ENCODE data around the gene ZNF513. TPM values are rescaled to one million over a fixed set of nuclear protein-coding genes. Genes with fewer than 3 reads are reported as not detected.

ZNF513 gene
- polyA plus RNA-seq = 8.8 to 14.3 TPM (median 8.9 TPM) in 3 replicates
- 4.3 TPM for polyA plus RNA-seq (2011; ENCODE audit: low read depth)
- 3.5 and 8.7 TPM in 2 replicates for polyA plus RNA-seq (2011; cell fraction: cytosol; rRNA removed)
- polyA plus RNA-seq (2011; cell fraction: nucleus; rRNA removed) = 24.3 and 30.8 TPM in 2 replicates
- 8.9 and 9.5 TPM in 2 replicates for polyA plus RNA-seq (2012; ENCODE audit: low replicate concordance)
- polyA minus RNA-seq = 3.8 to 11.4 TPM (median 4.2 TPM) in 3 replicates
- polyA minus RNA-seq (2011; cell fraction: cytosol; rRNA and poly(A)+ RNA removed) = 12.9 TPM
- polyA minus RNA-seq (2011; cell fraction: nucleus; rRNA and poly(A)+ RNA removed) = 5.7 and 6.2 TPM in 2 replicates

- H3K9ac ChIP-seq (ENCODE audit: control insufficient read depth, extremely low read depth, insufficient read depth, low read length) = peak within 1 kb of the TSS; percentile 91
- dilution Hi-C loops (cut with MboI; ENCODE audit: extremely low pct_ligation_motif_present, low sequenced_read_pairs) = no loop called here
- peaks cover 29% of the 10 kb centered on the region for H3K79me2 ChIP-seq (ENCODE audit: control insufficient read depth, insufficient read depth, low read length)
- peak within 1 kb of the TSS; percentile 75 to 94 (median 94) for H3K4me3 ChIP-seq (ENCODE audit: control insufficient read depth in 2 of 3, extremely low read depth in 1 of 3, insufficient read depth in 2 of 3, low read depth in 1 of 3, low read length in 3 of 3)
- no peaks in the 10 kb centered on the region for H3K9me1 ChIP-seq (ENCODE audit: control insufficient read depth, extremely low read depth, insufficient read depth, low read length)
- FAIRE-seq (peak; percentile 59), DNase-seq (ENCODE audit: low read depth, low spot score) (peak; percentile 74)
- H3K9me3 ChIP-seq (ENCODE audit: control insufficient read depth, low read depth, low read length) = no peaks in the 10 kb centered on the region
- peaks cover 22% of the 10 kb centered on the region for H3K4me1 ChIP-seq (ENCODE audit: control insufficient read depth, extremely low read depth, insufficient read depth, low read length)
- H3K27ac ChIP-seq (ENCODE audit: control insufficient read depth, insufficient read depth, low read length) = peak within 1 kb of the TSS; percentile 86
- no peaks in the 10 kb centered on the region for H3K27me3 ChIP-seq (ENCODE audit: control insufficient read depth, extremely low read depth, insufficient read depth, low read length)
- H4K20me1 ChIP-seq (ENCODE audit: control insufficient read depth, extremely low read depth, insufficient read depth, low read length) = peaks cover 3% of the 10 kb centered on the region
- no peak for TF ChIP-seq CTCF (optimal IDR thresholded peaks at IDR 0.05 in 1 of 3, IDR thresholded peaks at IDR 0.05 in 1 of 3, conservative IDR thresholded peaks at IDR 0.05 in 1 of 3; ENCODE audit: extremely low read depth in 1 of 3, insufficient read depth in 2 of 3, low read length in 3 of 3)
- TF ChIP-seq EZH2 (IDR thresholded peaks at IDR 0.05; ENCODE audit: low read length) = no peak
- peak within 1 kb of the TSS; percentile 88 for H3K4me2 ChIP-seq (ENCODE audit: control insufficient read depth, extremely low read depth, insufficient read depth, low read depth, low read length)
- H3K36me3 ChIP-seq (ENCODE audit: control insufficient read depth in 2 of 2, extremely low read depth in 1 of 2, insufficient read depth in 2 of 2, low read length in 2 of 2) = peaks cover 42 to 50% of the 10 kb centered on the region in 2 experiments
- H2AFZ ChIP-seq (ENCODE audit: control insufficient read depth, low read length) = peak within 1 kb of the TSS; percentile 58
These were observed at the start of gene ZNF513 for GRCh38 chr2:27380626-27381545. ZNF513 (minus strand) TSS chr2:27380734; CDS start chr2:27380526, 208 bp downstream.

GRCh38 chr2:27428978-27429541 lies 48.5 kb upstream of the ZNF513 start:
- peaks cover 41% of the 10 kb centered on the region for H3K79me2 ChIP-seq (ENCODE audit: control insufficient read depth, insufficient read depth, low read length)
- no peaks in the 10 kb centered on the region for H3K9me1 ChIP-seq (ENCODE audit: control insufficient read depth, extremely low read depth, insufficient read depth, low read length)
- H4K20me1 ChIP-seq (ENCODE audit: control insufficient read depth, extremely low read depth, insufficient read depth, low read length) = peaks cover 7% of the 10 kb centered on the region
- peak overlapping the region; percentile 96 for H3K4me2 ChIP-seq (ENCODE audit: control insufficient read depth, extremely low read depth, insufficient read depth, low read depth, low read length)
- peak overlapping the region; percentile 90 for H3K9ac ChIP-seq (ENCODE audit: control insufficient read depth, extremely low read depth, insufficient read depth, low read length)
- H3K4me3 ChIP-seq (ENCODE audit: control insufficient read depth in 2 of 3, extremely low read depth in 1 of 3, insufficient read depth in 2 of 3, low read depth in 1 of 3, low read length in 3 of 3) = peak overlapping the region; percentile 95 to 99 (median 97)
- DNase-seq (ENCODE audit: low read depth, low spot score) = no peak
- dilution Hi-C loops (cut with MboI; ENCODE audit: extremely low pct_ligation_motif_present, low sequenced_read_pairs) = no loop called here
- peaks cover 8 to 9% of the 10 kb centered on the region in 2 experiments for H3K36me3 ChIP-seq (ENCODE audit: control insufficient read depth in 2 of 2, extremely low read depth in 1 of 2, insufficient read depth in 2 of 2, low read length in 2 of 2)
- FAIRE-seq = no peak
- TF ChIP-seq CTCF (optimal IDR thresholded peaks at IDR 0.05 in 1 of 3, IDR thresholded peaks at IDR 0.05 in 1 of 3, conservative IDR thresholded peaks at IDR 0.05 in 1 of 3; ENCODE audit: extremely low read depth in 1 of 3, insufficient read depth in 2 of 3, low read length in 3 of 3) = no peak
- peak overlapping the region; percentile 71 for H2AFZ ChIP-seq (ENCODE audit: control insufficient read depth, low read length)
- H3K27me3 ChIP-seq (ENCODE audit: control insufficient read depth, extremely low read depth, insufficient read depth, low read length) = no peaks in the 10 kb centered on the region
- no peaks in the 10 kb centered on the region for H3K9me3 ChIP-seq (ENCODE audit: control insufficient read depth, low read depth, low read length)
- H3K27ac ChIP-seq (ENCODE audit: control insufficient read depth, insufficient read depth, low read length) = peak overlapping the region; percentile 86
- H3K4me1 ChIP-seq (ENCODE audit: control insufficient read depth, extremely low read depth, insufficient read depth, low read length) = peaks cover 25% of the 10 kb centered on the region

All from keratinocyte (primary cell).